GM13977 (cell line): ENCODE data around the gene CFAP65.

Experiments
- DNase-seq: peaks from one replicate; pipeline ENCODE4 v3.0.0; 2012; ENCODE audit warnings: low spot score
- in situ Hi-C: fragments of 300-500 bp; cut with MboI; formaldehyde crosslinking; loops from one replicate; pipeline ENCODE4 v1.12.0; 2022; ENCODE audit warnings: low sequenced_read_pairs, low pct_unique_long_range_greater_than_20kb, mixed read lengths, inconsistent platforms; ENCODE audit not compliant: unreplicated experiment
- TF ChIP-seq, protein P1 (sequence below): IDR thresholded peaks from 2 replicates; pipeline ENCODE4 v1.5.1; 2012; ENCODE audit warnings: mild to moderate bottlenecking, control low read depth; ENCODE audit not compliant: insufficient read depth; ENCODE audit errors: extremely low read depth, missing control alignments

Gene CFAP65

DNA sequence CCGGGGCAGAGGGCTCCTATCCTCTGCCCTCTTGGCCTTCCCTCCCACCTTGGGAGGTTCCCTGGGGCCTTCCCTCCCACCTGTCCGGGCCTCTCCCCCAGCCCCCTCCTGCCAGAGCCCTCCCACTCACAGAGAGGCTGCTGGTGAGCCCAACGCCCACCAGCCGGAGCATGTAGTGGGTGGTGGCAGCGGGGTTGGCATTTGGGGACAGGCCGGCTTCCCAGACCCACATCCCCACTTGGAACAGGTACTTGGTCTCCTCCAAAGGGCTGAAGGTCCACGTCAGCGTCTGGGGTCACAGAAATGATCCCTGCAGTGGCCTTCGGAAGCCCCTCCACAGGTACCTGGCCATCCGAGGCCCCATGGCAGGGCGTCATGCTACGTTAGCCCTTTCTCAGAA lies 19.3 kb downstream of the CFAP65 start:
- in situ Hi-C loops = no loop called here
- TF ChIP-seq, protein P1, sequence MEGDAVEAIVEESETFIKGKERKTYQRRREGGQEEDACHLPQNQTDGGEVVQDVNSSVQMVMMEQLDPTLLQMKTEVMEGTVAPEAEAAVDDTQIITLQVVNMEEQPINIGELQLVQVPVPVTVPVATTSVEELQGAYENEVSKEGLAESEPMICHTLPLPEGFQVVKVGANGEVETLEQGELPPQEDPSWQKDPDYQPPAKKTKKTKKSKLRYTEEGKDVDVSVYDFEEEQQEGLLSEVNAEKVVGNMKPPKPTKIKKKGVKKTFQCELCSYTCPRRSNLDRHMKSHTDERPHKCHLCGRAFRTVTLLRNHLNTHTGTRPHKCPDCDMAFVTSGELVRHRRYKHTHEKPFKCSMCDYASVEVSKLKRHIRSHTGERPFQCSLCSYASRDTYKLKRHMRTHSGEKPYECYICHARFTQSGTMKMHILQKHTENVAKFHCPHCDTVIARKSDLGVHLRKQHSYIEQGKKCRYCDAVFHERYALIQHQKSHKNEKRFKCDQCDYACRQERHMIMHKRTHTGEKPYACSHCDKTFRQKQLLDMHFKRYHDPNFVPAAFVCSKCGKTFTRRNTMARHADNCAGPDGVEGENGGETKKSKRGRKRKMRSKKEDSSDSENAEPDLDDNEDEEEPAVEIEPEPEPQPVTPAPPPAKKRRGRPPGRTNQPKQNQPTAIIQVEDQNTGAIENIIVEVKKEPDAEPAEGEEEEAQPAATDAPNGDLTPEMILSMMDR = no peak
- no peak for DNase-seq

- no peak for DNase-seq
- in situ Hi-C loops = no loop called here
- TF ChIP-seq, protein P1 = no peak
Observed at GRCh38 chr2:219021591-219021990, 19.7 kb downstream of the CFAP65 start.

DNA sequence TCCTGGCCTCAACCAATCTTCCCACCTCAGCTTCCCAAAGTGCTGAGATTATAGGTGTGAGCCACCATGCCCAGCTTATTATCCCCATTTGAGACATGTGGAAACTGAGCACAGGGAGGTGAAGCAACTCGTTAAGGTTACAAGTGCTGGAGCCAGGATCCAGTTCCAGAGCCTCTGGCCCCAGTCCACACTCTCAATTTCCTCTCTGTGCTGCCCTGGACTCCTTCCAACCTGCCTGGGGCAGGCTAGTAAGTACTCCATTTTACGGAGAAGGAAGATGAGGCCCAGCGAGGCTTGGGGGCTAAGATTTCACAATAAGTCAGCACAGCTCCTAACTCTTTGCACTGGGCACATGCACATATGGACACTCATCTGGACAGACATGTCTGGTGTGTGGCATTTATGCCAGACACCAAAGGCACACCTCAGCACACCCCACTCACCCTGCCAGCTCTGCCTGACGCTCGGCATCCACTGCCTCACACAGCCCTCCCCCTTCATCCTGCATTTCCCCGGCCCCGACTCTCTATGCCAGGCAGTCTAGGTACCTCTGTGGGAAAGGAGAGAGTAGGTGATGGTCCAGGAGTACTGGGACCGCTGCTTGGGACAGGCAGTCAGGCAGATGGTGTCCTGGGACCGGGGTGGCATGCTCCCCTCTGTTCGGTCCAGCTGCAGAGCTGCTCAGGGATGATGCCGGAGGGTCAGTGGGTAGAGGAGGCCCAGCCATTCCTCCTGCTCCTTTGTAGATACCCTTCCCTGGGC lies 20.5 kb downstream of the CFAP65 start:
- TF ChIP-seq, protein P1 = no peak
- in situ Hi-C loops = no loop called here
- DNase-seq = no peak

DNA sequence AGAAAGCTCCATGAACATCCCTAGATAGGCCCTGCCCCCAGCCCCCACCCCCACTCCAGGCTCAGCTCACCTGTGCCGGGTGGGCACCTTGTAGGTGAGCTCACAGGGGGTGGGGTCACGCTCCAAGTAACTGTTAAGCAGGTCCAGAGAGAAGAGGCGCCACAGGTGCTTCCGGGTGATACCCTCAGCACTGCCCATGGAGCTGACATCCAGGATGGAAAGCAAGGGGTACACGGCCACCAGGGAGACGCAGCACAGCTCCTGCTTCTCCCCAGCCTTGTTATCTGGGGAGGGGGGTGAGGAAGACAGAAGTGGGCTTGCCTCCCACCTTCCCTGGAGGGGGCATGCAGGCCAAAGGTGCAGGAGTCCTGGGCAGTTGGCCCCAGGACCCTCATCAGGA lies 21.9 kb downstream of the CFAP65 start:
- no peak for DNase-seq
- in situ Hi-C loops = no loop called here
- TF ChIP-seq, protein P1 = no peak

DNA sequence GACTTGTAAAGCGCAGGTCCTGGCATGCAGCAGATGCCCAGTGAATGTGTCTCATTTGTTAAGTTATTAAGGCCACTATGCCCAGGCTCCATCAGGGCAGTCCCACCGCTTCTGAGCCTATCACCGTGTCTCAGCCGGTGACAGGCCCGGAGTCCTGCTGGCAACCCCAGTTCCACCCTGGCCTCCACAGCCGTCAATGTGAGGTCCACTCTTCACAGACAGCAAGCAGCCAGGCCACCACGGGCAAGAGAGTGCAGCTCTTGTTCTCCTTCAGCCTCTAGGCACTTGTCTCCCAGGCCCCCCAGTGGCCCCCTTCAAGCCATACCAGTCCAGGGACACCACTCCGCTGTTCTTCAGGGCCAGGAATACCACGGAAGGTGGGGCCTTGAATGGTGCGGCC lies 22.6 kb downstream of the CFAP65 start:
- in situ Hi-C loops = no loop called here
- TF ChIP-seq, protein P1 = no peak

GRCh38 chr2:219018286-219018685 lies 23.0 kb downstream of the CFAP65 start:
- in situ Hi-C loops = no loop called here
- TF ChIP-seq, protein P1 = no peak
- DNase-seq = no peak

More for the DNA sequence above, 22.6 kb downstream of the CFAP65 start:
- DNase-seq = no peak
